HG02840 (cell line): ENCODE measurements around the gene LOX.

Source experiments
- ATAC-seq: cut with Tn5 transposase; IDR thresholded peaks from one replicate; pipeline ENCODE4 v1.9.1; 2021; ENCODE audit warnings: mild to moderate bottlenecking, moderate library complexity, moderate number of reproducible peaks; ENCODE audit not compliant: unreplicated experiment, low FRiP score

The LOX gene

GRCh38 chr5:122056913-122057312 is 21.1 kb downstream of the LOX start:
- ATAC-seq = no peak

GRCh38 chr5:122054266-122054665 is 23.8 kb downstream of the LOX start:
- no peak for ATAC-seq

GRCh38 chr5:122053181-122054109 is 24.6 kb downstream of the LOX start:
- no peak for ATAC-seq

DNA sequence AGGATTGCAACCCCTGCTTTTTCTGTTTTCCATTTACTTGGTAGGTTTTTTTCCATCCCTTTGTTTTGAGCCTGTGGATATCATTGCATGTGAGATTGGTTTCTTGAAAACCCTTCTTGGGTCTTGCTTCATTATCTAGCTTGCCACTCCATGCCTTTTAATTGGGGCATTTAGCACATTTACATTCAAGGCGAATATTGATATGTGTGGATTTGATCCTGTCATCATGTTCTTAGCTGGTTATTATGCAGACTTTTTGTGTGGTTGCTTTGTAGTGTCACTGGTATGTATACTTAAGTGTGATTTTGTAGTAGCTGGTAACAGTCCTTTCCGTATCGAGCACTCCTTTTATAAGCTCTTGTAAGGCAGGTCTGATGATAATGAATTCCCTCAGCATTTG is 26.5 kb downstream of the LOX start:
- no peak for ATAC-seq

DNA sequence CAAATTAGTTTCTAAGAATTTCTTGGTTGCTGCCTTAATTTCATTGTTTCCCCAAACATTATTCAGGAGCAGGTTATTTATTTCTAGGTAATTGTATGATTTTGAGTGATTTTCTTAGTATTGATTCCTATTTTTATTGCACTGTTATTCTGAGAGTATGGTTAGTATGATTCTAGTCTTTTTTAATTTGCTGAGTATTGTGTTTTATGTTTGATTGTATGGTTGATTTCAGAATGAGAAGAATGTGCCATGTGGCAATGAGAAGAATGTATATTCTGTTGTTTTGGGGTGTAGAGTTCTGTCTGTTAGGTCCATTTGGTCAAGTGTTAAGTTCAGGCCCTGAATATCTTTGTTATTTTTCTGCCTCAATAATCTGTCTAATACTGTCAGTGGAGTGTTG is 27.1 kb downstream of the LOX start:
- no peak for ATAC-seq

GRCh38 chr5:122040636-122041302 is 37.3 kb downstream of the LOX start:
- no peak for ATAC-seq

DNA sequence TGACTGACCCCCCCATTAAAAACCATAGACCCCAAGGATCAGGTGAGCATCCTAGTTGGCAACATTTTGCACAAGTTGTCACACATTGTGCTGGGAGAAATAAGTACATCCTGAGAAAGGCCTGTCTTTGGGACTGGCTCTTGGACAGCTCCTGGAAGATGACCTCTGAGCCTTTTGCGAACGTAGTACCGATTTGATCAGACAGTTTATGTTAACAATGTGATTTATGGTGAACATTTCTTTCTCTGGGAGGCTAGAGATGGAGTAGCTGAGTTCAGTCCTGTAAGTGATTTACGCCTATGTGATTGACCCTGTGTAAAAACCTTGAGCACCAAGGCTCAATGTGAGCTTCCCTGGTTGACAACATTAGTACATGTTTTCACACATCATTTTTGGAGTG is 41.7 kb downstream of the LOX start:
- no peak for ATAC-seq

DNA sequence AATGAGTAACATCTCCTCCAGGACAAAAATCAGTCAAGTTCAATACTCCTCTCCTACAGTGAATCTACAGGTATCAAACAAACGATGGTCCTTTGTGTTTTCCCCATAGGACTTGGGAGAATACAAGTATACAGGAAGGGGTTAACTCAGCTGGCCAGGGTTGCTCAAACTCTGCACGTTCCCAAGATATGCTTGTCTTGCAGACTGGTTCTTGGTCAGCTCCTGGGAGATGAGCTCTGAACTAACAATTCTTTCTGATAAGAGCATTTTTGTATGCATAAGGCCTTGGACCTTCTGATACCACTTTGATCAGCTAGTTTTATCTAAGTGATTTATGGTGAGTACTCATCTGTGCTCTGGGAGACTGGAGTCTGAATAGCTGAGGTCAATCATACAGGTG is 42.1 kb downstream of the LOX start:
- no peak for ATAC-seq

DNA sequence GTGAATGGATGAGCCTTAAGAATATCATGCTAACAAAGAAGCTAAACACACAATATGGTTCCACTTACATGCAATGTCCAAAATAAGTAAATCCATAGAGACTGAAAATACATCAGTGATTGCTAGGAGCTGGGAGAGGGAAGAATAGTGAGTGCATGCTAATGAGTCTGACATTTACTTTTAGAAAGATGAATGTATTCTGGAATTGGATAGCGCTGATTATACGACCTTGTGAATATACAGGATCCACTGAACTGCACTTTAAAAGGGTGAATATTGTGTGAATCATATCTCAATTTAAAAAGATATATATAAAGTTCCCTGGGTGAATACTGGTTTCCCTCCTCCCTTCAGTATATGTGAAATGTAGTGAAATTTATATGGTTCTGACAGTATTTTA is 46.2 kb downstream of the LOX start:
- ATAC-seq = no peak

DNA sequence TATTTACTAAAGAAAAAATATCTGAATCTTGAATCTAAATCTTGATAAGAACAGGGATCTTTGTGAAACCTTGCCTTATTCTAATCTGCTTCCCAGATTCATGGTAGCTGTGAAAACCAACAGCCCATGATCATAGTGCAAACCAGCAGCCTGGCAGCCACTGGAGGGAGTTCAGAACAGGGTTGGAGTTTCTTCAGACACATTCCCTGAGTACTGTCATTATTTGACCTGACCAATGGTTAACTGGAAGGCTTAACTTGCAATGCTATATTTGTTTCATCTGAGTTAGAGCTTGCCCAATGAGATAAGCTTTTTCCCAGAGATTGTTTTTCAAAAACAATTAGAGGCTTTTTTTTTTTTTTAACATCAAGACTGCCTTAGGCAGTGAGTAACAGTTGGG is 47.8 kb downstream of the LOX start:
- no peak for ATAC-seq

GRCh38 chr5:122029818-122030217 is 48.2 kb downstream of the LOX start:
- no peak for ATAC-seq

DNA sequence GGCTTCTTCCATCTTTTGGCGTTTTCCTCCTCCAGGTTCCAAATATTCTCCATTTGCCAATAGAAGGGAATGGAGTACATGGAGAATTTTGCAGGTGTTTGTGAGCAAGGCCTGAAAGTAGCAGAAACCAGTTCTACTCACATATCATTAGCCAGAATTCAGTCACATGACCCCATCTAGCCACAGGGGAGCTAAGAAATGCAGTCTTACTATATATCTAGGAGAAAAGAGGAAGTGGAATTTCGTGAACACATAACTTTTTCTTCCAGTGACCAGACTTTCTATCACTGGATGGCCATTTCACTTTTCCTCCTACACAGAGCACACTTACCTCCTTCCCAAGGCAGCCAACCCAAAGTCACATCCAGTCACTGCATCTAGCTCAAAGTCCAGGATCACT is 55.1 kb downstream of the LOX start:
- ATAC-seq = no peak

- ATAC-seq = no peak
Observed at GRCh38 chr5:122019919-122020590, 58.0 kb downstream of the LOX start.

GRCh38 chr5:122015471-122015870 is 62.6 kb downstream of the LOX start:
- no peak for ATAC-seq

DNA sequence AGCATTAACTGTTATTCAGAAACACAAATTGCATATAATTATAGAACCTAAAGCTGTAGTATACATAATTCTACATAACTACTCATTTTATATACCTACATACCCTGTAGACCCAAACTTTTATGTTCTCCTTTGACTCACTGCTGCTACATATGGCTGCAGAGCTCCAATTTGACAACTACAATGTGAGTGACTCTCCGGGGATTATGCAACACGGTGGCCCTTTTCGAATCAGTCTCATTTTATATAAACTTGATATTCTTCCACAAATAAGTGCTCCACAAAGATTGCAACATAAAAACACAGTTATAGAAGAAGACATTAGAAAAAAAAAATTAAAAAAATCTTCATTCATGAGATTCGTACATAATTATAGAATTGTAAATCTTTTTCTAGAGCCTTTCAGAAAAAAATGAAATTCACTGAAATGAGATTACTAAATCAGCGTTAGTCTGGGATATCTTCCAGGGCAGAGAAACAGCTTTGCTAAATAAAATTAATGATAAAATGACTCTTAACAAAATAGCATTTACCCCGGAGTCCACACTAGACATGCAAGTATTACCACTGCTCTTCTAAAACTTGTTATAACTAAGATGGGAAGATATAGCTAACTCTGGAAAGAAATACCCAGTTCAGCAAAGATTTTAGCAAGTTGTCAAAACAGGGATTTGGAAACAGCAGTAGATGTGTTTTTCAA is 63.7 kb downstream of the LOX start:
- ATAC-seq = no peak
